Fibroblast of skin of abdomen (primary cell): Measurements from ENCODE around the gene HLA-F. TPM values are rescaled to one million over a fixed set of nuclear protein-coding genes. Genes with fewer than 3 reads are reported as not detected.
A peak's percentile ranks its signal among the peaks of the same experiment; 100 is the strongest.

ENCODE experiments used
- DNase-seq: peaks from one replicate; pipeline ENCODE4 v3.0.0-alpha.2; 2013
- polyA plus RNA-seq, 2 experiments: library from polyadenylated mRNA; unstranded; fragments of 120-200 nt; gene quantifications; one replicate each; pipeline ENCODE4 v1.2.1, GENCODE V29; 2013; ENCODE audit not compliant: insufficient read length in 2 of 2

HLA-F gene
- 8.3 TPM for polyA plus RNA-seq (2013, experiment 1 of 2; ENCODE audit: insufficient read length)
- polyA plus RNA-seq (2013, experiment 2 of 2; ENCODE audit: insufficient read length) = 8.0 TPM

DNA sequence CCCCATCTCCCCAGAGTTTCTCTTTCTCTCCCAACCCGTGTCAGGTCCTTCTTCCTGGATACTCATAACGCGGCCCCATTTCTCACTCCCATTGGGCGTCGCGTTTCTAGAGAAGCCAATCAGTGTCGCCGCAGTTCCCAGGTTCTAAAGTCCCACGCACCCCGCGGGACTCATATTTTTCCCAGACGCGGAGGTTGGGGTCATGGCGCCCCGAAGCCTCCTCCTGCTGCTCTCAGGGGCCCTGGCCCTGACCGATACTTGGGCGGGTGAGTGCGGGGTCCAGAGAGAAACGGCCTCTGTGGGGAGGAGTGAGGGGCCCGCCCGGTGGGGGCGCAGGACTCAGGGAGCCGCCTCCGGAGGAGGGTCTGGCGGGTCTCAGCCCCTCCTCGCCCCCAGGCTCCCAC is at the start of gene HLA-F:
Gene HLA-F (plus strand): TSS at position 173 of the 404 bp plus-strand sequence. CDS start 30 bp downstream, at position 203.
- peak; percentile 68 for DNase-seq

DNA sequence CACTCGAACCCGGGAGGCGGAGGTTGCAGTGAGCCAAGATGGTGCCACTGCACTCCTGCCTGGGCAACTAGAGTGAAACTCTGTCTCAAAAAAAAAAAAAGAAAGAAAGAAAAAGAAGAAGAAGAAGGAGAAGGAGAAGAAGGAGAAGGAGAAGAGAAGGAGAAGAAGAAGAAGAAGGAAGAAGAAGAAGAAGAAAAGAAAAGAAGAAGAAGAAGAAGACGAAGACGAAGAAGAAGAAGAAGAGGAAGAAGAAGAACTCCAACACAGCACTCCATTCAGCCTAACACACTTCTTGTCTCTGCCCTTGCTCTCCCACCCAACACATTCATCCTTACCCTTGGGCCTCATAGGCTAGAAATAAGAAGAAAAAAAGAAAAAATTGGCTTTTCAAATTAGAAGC is 49.2 kb upstream of the HLA-F start:
- no peak for DNase-seq

DNA sequence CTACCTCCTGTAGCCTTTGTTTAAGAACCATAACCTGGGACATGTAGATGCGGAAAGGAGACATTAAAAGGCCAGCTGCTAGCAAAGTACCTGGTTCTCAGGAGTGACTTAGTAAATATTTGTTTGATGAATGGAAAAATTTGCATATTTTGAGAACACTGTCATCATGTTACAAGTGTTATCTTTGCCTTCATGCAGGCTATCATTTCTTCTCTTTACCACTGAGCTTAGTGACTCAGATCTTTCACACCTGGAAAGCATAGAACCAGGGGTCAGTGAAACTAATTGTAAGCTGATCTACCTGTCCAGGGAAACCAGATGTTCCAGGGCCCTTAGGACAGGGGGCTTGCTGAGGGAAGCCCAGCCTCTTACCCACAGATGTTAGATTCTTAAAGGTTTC is 47.7 kb upstream of the HLA-F start:
- no peak for DNase-seq

DNA sequence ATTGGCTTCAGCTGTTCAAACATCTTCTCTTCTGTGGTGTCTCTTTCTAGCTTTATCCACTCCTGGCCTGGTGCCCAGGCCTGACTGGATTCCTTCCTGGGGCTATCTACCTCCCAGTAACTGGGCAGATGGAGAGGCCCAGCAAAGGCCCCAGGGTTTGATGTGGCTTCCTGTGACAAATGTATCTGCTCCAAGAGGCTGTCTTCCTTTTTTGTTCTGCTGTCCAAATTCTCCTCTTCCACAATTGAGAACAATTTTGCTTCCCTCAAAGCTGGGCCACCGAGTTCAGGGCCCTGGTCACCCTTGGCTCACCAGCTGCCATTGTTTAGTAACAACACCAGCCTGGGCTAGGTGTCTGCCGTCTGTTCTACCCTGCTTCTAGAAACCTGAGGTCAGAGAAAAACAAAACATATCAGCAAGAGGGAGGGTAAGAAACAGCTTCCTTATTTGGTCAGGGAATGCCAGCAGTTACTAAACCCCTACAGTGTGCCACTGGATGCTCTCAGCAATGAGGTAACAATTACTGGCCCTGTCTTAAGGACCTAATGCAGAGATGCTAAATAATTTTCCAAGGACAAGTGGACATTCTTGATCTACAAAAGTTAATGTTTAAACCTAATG is 46.1 kb upstream of the HLA-F start:
- peak; percentile 5 for DNase-seq

DNA sequence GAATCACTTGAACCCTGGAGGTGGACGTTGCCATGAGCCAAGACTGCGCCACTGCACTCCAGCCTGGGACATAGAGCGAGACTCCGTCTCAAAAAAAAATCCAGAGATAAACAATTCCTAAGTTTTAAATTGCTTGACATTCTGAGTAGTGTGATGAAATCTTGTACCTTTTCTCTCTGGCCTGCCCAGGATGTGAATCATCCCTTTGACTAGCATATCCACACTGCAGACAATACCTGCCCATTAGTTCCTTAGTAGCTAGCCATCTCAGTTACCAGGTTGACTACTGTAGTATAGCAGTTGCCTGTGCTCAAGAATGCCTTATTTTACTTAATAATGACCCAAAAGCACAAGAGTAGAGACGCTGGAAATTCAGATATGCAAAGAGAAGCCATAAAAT is 45.1 kb upstream of the HLA-F start:
- DNase-seq = no peak

DNA sequence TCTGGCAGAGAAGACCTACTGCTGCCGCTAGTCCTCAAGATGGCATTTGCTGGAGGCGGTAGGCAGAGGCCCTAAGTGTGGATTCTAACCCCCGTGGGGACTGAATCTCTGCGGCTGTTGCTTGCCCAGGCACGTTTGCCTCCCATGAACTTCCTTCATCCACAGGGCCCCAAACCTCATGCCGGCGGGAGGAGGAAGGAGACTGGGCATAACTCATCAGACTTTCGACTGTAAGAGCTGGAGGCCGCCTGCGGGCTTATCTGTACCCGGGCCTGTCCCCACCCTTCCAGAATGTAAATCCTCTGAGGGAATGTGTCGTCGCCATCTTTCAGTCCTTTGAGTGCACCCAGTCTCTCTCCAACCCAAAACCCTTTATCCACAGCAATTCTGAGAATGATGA is 43.3 kb upstream of the HLA-F start:
- no peak for DNase-seq

DNA sequence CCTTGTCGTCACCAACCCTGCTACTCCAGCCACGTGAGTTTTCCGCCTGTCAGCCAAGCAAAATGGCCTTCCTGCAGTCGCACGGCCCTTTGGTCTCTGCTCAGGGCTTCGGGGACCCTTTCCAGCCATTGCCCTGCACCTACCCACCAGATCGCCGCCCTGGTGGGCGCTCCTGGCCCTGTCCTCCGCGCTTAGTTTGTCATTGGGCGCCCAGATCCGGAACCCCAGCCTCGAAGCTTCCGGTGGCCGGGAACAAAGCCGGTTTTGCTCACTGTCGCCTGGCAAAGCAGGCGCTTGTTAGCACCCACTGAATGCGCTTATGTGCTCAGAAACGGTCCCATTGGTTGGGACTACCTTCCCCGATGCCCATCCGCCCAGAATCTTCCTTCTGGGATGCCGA is 42.8 kb upstream of the HLA-F start:
- no peak for DNase-seq

DNA sequence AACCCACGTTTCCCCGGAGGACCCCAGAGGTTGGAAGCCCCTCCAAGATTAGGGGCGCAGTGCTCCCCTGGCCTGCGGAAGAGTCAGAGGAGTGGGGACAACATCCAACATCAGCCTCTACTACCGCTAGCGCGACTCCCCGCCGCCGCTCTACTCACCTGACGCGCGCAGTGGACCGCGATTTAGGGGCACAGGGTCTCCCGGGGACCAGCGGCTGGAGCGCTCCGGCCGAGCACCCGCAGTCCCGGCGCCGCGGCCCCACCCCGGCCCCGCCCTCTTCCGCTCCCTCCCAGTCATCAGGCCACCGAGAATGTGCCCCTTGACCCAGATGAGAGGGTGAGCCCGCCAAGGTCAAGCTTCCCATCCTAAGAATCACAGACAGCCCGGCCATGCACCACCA is 42.3 kb upstream of the HLA-F start, which contains the start of gene ZFP57:
Gene ZFP57 (minus strand): TSS at position 249 of the 400 bp plus-strand sequence. CDS start 4,149 bp downstream, outside the sequence.
- DNase-seq = no peak

DNA sequence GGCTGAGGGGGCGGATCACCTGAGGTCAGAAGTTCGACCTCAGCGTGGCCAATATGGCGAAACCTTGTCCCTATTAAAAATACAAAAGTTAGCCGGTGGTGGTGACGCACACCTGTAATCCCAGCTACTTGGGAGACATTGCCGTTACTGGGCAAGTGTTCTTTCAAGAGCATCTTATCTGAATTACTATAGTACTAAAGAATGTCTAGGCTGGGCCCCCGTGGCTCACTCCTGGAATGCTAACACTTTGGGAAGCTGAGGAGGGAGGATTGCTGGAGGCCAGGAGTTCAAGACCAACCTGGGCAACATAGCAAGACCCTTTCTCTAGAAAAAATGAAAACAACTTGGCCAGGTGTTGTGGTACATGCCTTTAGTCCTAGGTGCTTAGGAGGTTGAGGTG is 41.4 kb upstream of the HLA-F start:
- no peak for DNase-seq

DNA sequence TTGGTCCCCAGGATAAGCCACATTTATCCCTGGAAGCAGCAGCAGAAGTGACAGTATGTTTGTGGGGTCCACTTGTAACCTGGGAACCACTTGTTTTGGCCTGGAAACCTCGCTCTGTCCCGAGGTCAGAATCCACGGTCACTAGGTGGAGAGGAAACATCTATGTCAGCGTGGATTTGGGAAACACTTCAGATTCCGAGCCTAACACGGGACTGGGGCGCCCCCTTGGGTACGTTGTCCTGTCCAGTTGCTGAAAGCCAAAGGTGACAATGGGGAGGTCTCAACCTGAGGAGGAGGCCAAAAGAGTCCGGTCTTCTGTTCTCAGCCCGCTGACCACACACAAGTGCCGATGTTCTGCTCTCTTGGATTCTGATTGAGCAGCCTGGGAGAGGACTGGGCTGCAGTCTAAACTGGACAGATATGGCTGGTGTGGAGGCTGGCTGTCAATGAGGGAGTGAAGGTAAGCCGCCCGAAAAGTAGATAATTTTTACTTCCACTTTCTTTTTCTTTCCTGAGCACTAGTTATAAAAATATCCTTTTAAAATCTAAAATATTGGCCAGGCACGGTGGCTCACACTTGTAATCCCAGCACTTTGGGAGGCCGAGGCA is 37.4 kb upstream of the HLA-F start:
- no peak for DNase-seq

DNA sequence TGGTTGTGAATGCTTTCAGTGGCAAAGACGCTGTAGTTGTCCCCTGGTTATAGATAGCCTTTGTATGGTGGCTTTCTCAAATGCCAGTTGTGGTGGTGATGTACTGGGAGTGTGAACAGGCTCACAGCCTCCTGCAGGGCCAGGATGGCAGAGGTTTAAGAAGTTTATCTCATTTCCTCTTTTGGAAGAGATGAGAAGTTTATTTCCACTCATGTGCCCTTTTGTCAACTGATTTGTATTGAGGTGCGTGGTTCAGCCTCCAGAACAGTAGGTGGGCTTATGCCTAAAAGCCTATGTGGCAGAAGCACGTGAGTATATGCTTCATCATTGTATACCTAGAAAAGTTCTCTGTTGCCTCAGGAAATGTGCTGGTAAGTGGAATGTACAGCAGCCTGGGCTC is 28.6 kb upstream of the HLA-F start:
- no peak for DNase-seq

DNA sequence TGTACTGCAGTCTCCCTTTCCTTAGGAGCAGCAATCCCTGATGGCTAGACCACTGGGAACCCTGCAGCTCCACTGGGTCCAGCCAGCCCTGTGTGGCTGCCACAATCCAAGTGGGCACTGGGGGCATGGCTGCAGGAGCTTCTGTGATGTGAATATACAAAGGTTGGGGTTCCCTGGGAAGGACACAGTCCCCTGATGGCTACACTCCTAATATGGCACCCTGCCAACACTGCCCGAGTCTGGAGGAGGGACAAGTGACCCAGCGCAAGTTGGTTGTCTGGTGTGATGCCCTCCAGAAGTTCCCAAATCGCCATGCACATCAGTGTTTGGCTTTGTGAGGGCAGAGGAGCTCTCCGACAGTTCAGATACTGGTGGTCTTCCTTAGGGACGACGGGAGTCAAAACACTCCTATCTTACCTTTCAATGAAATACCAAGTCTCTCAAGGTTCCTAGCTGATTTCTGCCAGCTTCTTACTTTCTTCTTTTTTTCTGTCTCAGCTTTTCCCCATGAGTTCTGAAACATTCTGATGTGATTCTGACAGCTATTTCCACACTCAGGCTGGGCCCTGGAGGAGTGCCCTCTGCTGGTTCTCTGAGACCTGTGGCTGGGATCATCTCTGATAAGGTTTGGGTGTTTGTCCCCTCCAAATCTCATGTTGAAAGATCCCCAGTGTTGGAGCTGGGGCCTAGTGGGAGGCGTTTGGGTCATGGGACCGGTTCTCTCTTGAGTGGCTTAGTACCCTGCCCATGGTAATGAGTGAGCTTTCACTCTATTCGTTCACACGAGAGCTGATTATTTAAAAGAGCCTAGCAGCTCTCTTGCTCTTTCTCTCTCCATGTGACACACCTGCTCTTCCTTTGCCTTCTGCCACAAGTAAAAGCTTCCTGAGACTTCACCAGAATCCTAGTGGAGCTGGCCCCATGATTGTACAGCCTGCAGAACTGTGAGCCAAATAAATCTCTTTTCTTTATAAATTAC is 26.8 kb upstream of the HLA-F start:
- no peak for DNase-seq

DNA sequence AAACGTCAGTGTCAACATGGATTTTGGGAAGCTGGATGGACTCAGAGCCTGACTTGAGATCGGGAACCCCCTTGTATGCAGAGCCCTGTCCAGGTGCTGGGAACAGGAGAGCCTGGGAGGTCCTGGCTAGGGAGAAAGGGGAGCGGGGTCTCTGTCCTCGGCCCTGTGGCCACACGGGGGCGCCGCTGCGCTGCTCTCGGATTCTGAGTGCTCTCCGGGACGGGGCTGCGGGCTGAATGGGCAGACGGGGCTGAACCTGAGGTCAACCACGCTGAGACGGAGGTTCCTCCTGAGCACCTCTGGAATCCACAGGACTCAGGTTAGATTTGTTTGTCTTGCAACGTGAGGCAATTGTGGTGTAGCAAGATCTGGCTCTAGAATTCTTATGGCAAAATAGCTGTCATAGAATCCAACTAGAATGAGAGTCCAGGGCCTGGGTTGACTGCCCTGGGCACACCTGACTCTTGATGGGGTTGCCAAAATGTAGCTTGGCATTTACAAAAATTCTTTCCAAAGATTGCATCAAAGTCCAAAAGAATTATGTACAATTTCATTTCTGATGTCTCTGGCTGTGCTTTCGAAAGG is 20.6 kb upstream of the HLA-F start:
- no peak for DNase-seq

DNA sequence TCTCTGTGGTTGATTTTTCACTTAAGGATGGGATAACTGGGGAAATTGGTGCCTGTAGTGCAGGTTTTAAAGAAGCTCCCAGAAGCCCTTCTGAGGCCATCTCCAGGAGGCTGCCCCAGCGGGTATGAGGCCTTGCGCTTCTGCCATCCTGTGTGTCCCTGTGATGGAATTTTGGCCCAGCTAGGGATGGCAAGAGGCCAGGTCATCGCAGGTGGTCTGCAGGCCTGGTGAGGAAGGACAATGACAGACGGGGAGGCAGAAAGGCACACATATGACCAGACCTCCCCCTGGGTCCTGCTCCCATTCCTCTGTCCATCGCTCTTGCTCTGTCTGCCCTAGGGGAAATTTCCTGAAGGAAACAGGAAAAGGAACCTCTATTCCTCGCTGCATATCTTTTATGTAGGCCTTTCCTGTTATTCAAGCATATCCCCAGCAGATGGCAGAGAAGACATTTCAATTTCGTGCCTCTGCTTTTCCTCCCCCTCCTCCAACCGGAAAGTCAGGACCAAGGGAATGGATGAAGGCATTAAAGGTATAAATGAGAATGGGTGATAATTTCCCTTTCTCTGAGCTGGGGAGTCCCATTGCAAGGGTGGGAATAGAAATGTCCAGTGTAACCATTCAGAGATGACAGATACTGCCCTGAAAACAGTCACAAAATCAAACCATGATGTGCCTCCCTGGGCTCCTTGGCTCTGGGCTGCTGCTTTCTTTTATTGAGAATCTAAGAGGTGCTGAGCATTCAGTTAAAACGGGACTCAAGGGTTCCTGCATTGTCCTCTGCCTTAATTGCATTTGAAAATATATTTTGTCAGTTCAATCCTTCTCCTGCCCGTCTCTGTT is 17.6 kb upstream of the HLA-F start:
- peak; percentile 46 for DNase-seq

DNA sequence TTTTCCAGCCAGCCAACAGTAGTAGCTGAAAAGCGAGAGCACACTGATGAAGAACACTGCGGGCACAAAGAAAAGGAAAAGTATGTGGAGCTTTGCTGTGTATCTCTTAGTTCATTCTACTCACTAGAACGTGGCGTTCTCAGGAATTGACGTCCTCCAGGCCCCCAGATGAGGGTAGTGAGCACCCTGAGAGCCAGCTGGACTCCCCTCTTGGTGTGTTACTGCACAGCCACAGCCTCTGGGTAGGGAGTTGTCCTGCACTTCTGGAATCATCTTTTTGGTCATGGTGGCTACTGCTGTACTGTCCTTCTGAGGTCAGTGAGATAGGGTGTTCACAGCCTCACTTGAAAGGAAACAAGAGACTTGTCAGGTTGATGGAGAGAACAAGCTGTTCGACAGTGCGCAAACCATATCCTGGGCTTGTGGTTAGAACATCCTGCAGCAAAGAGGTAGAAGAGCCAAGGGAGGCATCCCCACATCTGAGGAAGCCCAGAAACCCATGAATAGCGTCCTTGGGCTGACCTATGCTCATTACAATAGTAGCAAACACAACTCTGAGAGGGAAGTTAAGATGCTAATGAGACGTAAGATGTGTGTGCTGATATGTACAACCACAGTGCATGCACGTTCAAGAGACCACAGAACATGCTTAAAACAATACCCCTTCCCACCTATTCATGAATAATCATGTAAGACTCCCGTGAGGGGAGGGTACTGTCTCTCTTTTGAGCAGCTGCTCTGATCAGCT is 14.6 kb upstream of the HLA-F start:
- no peak for DNase-seq

DNA sequence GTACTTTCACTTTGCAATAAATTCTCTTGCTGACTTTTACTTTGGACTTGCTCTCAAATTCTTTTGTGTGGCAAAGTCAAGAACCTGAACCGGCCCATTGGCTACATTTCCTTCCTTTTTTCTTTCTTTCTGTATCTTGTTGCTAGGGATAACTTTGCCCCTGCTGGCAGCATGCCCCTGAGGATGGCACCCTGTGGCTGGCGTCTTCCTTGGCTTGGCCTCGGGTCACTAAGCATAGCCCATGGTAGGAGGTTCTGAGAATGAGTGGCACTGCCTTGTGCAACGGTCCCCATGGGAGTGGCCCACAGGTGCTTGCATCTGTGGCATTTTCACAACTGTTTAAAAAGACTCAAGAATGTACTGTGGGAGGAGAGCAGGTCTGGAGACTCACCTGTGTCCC is 14.0 kb upstream of the HLA-F start:
- DNase-seq = no peak

DNA sequence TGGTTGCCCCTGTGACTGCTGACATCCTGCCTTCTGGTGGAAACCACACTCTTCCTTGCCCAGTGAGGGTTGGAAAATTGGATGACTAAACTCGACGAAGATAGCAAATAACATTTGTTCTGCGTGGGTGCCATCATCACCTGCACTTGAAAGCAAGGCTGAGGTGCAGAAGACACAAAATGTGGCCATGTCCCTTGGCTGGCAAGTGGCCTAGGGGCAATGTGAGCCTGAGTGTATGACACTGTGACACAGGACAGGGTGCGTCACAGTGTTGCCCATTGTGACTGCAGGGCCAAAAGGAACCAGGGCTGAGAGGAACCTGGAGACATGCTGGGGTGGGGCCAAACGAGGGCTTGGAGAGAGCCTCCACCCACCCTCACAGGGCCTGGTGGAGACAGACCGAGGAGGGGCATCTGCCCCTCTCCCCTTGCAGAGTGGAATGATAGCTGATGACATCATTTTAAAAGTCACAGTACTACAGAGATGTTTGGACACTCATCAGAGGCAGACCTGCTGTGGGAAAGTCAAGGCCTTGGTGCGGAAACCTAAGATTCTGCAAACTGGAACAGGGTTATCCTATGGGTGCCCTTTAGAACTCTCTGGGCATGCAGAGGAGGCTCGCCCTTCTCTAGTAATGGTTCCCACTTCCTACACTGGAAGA is 12.8 kb upstream of the HLA-F start:
- DNase-seq = no peak

DNA sequence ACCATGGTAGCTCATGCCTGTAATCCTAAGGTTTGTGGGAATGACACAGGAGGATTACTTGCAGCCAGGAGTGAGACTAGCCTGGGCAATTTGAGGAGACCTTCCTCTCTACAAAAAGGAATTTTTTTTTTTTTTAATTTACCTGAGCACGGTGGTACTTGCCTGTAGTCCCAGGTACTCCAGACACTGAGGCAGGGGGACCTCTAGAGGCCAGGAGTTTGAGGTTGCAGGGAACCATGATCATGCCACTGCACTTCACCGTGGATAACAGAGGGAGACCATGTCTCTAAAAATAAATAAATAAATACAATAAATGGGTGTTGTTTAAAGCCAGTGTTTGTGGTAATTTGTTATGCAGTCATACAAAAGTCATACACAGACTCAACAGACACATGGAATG is 2.4 kb upstream of the HLA-F start:
- no peak for DNase-seq

DNA sequence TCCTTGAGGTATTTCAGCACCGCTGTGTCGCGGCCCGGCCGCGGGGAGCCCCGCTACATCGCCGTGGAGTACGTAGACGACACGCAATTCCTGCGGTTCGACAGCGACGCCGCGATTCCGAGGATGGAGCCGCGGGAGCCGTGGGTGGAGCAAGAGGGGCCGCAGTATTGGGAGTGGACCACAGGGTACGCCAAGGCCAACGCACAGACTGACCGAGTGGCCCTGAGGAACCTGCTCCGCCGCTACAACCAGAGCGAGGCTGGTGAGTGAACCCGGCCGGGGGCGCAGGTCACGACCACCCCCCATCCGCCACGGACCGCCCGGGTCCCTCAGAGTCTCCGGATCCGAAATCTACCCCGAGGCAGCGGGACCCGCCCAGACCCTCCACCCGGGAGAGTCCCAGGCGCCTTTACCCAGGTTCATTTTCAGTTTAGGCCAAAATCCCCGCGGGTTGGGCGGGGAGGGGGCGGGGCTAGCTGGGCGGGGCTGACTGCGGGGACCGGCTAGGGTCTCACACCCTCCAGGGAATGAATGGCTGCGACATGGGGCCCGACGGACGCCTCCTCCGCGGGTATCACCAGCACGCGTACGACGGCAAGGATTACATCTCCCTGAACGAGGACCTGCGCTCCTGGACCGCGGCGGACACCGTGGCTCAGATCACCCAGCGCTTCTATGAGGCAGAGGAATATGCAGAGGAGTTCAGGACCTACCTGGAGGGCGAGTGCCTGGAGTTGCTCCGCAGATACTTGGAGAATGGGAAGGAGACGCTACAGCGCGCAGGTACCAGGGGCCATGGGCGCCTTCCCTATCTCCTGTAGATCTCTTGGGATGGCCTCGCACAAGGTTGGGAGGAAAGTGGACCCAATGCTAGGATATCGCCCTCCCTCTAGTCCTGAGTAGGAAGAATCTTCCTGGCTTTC is 693 bp downstream of the HLA-F start:
- DNase-seq = no peak
